SH-SY5Y (cell line): ENCODE data around the gene BACH2.

Experiments
- GATA2 ChIP-seq: IDR thresholded peaks from 2 replicates; pipeline ENCODE4 v1.6.1; 2011; ENCODE audit warnings: mild to moderate bottlenecking, low read depth, low read length
- GATA3 ChIP-seq: IDR thresholded peaks from 2 replicates; pipeline ENCODE4 v1.6.1; 2011; ENCODE audit warnings: low read depth, mild to moderate bottlenecking, low read length, moderate library complexity

Gene BACH2

GRCh38 chr6:90247262-90247661 lies 49.4 kb downstream of the BACH2 start:
- no peak for TF ChIP-seq GATA2

GRCh38 chr6:90241229-90241880 lies 55.3 kb downstream of the BACH2 start:
- TF ChIP-seq GATA3 (no peak), GATA2 (no peak)

GRCh38 chr6:90238496-90239266 lies 58.0 kb downstream of the BACH2 start:
- no peak for TF ChIP-seq GATA2
- no peak for TF ChIP-seq GATA3

GRCh38 chr6:90237350-90237990 lies 59.2 kb downstream of the BACH2 start:
- TF ChIP-seq GATA3 (no peak), GATA2 (0 out of 2 replicates have a peak, but pooled peaks have one; percentile 17)

- TF ChIP-seq GATA2 (no peak), GATA3 (no peak)
Measured at GRCh38 chr6:90233994-90234393, 62.6 kb downstream of the BACH2 start.

GRCh38 chr6:90233213-90233612 lies 63.4 kb downstream of the BACH2 start:
- TF ChIP-seq GATA2 = no peak
- no peak for TF ChIP-seq GATA3

- no peak for TF ChIP-seq GATA3
- no peak for TF ChIP-seq GATA2
Measured at GRCh38 chr6:90231798-90232197, 64.8 kb downstream of the BACH2 start.

GRCh38 chr6:90231308-90231707 lies 65.3 kb downstream of the BACH2 start:
- no peak for TF ChIP-seq GATA2
- TF ChIP-seq GATA3 = no peak

- no peak for TF ChIP-seq GATA3
- TF ChIP-seq GATA2 = no peak
Measured at GRCh38 chr6:90230548-90231215, 66.0 kb downstream of the BACH2 start.

GRCh38 chr6:90229331-90230010 lies 67.2 kb downstream of the BACH2 start:
- TF ChIP-seq GATA2 = no peak
- TF ChIP-seq GATA3 = no peak

- TF ChIP-seq GATA3 = no peak
Measured at GRCh38 chr6:90227673-90228072, 69.0 kb downstream of the BACH2 start.

- TF ChIP-seq GATA3 (no peak), GATA2 (no peak)
Measured at GRCh38 chr6:90227213-90227612, 69.4 kb downstream of the BACH2 start.

- TF ChIP-seq GATA3 = no peak
- no peak for TF ChIP-seq GATA2
Measured at GRCh38 chr6:90226257-90226656, 70.4 kb downstream of the BACH2 start.

- no peak for TF ChIP-seq GATA2
- TF ChIP-seq GATA3 = no peak
Measured at GRCh38 chr6:90224196-90224595, 72.4 kb downstream of the BACH2 start.
